Stimulated activated CD4-positive, alpha-beta T cell treated with anti-CD3 and anti-CD28 coated beads, Interleukin-4, amount 100 ng/mL, for 1 hour (primary cell): Measurements from ENCODE around the gene OSBPL8.
A peak's percentile ranks its signal among the peaks of the same experiment; 100 is the strongest.
"Not testable (repeated sequence)": the region's sequence is repeated elsewhere in the genome, so short reads cannot be mapped to it uniquely, and the experiment has no call there.

Source experiments
- DNase-seq: peaks from one replicate; pipeline ENCODE4 v3.0.0-alpha.2; 2020

OSBPL8 gene

DNA sequence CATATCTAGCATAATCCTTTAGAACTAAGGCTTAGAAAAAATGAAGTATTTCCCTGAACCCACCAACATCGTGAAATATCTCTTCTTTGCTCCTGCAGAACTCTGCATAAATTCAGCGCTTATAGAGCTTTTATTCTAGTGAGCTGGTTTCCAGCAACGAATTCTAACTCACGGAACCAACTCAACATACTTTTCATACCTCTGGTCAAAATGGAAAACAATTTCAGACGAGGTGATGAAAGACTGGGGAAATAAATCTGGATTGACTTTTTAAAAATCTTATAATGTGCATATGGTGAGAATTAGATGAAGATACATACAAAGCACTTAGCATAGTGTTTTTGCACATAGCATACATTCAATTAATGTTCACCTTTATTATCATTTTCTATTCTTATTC is 148.8 kb downstream of the OSBPL8 start:
- no peak for DNase-seq

DNA sequence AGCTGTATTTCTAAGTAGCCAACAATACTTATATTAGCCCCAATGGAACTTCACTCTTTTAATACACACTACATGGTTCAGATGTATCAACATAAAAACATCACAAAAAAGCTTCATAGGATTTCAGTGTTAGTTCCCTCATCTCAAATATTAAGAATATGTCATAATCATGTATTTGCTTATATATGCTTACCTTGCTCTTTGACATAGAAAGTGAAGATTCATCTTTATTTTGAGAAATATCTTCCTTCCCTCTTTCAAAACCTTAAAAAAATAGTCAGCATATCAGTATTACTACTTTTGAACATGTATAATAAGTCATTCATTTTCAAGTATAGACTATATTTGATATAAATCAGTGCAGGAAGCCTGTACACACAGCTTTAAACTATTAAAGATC is 149.2 kb downstream of the OSBPL8 start:
- DNase-seq, result no peak

DNA sequence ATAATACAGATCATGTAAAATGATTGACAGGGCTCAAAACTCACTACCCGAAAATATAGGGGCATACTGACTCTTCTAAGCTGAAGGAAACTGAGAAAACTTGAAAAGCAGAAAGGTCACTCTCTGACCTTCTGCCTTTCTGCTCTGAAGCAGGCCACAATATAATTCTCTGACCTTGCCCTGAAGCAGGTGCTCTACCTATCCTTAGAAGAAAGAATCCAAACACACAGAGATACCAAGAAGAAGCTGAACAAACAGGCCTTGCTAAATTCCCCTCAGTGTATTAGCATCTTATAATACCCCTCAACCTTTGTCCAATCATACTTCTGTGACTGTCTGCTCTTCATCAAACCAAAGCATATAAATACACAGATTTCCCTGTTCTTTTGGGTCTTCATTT is 150.5 kb downstream of the OSBPL8 start:
- no peak for DNase-seq

DNA sequence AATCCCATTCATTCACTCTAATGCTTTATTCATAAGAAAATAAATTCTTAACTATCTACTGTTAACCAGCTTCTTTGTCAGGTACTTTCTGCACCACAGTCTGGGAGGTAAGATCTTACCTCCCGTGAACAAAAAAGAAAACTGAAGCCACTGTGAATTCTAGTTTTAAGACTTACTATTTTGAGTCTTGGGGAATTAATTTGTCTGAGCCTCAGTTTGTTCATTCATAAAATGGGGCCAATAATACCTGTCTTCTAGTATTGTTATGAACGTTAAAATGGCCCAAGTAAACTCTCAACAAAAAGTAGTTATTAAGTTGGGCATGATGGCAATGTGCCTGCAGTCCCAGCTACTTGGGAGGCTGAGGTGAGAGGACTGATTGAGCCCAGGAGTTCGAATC is 151.9 kb downstream of the OSBPL8 start:
- no peak for DNase-seq

DNA sequence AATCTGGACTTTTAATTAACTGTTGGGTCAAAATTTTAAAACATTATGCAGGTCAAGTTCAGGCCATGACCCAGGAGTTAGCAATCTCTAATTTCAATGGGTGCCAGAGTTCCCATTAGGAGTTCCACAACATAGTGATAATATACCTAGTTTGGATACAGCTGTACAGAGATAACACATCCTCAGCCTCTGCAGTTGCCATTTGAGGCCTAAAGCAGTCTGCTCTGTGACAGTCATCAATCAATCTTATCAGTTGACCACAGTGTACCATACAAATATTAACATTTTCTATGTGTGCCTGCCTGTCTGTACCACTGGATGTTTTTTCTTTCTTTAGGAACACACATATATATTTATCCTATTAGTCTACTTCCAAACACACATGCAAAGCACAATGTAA is 157.3 kb downstream of the OSBPL8 start:
- DNase-seq, result no peak

DNA sequence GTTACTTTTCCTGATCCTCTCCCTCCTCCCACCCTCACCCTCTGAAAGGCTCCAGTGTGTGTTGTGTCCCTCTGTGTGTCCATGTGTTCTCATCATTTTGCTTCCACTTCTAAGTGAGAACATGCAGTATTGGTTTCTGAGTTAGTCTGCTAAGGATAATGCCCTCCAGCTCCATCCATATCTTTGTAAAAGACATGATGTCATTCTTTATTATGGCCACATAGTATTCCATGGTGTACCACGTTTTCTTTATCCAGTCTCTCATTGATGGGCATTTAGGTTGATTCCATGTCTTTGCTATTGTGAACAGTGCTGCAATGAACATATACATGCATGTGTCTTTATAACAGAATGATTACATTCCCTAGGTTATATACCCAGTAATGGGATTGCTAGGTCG is 159.4 kb downstream of the OSBPL8 start:
- no peak for DNase-seq

DNA sequence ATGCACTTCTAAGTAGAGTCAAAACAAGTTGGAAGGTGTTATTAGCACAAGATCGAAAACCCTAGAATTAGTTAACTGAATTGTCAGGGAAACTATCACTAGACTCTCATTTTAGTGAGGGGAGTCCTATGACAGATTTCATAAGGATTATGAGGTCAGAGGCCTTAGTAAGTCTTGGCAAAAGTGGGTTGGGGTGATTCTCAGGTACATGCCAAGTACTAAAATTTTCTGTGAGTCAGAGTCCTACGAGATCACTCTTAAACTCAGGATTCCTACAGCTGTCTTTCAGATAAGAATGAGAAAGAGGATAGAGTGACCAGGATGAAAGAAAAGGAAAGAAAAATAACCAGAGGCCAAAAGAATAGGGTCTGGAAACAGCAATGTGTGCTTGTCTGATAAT is 160.5 kb downstream of the OSBPL8 start:
- DNase-seq, result no peak

DNA sequence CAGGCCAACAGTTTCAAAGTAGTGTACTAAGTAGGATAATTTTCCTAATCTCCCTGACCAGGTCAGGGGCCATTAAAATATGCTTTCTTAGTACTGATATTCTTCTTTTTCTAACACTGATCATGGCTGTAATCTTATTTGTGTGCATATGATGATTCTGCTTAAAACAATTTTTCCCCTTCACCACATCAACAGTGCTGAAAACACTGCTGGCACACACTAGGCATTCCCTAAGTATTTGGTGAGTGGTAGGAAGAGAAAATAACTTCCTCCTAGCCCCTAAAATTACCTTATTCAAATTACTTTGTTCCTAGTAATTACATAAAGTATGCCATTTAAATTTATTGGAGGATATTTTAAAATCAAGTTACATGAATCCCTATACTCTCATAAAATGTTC is 161.5 kb downstream of the OSBPL8 start:
- no peak for DNase-seq

DNA sequence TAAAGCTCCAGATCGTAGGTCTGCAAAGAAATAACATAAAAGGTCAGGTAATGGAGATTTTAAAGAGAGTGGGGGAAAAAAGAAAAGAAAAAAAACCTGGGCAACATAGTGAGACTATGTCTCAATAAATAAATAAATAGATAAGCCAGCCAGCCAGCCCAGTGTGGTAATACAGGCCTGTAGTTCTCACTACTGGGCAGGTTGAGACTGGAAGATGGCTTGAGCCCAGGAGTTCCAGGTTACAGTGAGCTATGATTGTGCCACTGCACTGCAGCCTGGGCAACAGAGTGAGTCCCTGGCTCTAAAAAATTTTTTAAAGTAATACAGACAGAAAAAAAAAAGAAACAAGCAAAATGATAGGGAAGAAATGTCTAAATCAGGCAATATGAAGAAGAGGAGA is 168.1 kb downstream of the OSBPL8 start:
- no peak for DNase-seq

DNA sequence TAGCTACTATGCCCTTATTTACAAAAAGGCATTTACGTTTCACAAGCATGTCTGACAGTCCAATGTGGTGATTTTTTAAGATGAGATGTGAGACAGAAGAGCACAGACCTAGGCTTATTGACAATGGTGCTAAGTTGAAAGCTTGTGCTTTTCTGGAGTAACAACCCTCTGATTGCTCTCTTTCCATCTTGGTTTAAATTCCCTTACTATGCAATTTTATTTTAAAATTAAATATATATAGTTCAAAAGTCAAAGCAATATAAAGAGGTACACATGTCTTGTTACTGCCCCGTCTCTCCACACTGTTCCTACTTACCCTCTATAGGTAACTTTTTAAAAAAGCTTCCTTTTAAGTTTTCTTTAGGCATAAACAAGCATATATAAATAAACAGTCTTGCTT is 172.0 kb downstream of the OSBPL8 start:
- DNase-seq, result no peak

DNA sequence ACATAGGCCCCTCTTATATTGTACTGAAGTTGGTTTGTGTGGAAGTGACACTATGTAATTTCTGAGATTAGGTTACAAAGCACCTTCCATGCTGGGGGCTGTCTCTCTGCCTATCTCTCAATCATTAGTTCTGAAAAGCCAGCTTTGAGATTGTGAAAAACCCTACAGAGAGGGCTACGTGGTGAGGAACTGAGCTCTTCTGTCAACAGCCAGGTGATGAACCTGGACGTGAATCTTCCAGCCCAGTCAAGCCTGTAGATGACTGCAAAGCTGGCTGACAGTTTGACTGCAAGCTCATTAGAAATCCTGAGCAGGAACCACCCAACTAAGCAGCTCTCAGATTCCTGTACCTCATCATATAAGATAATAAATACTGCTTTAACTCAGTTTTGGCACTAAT is 175.0 kb downstream of the OSBPL8 start:
- no peak for DNase-seq

DNA sequence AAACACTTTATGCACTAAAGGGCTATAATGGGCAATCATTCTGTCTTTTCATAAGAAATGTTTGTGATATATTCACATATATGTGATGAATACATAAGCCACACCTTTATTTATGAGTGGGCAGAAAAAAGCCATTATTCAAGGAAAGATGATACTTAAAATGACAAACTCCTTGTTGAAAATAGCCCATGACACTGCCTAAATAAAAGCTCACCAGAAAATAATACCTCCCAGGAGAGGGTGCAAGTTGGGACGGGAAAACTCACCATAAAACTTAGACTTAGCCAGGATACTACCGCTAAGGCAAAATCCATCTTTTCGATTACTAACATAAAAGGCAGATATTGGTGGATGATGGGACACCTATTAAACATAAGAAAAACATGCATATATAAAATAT is 175.6 kb downstream of the OSBPL8 start:
- no peak for DNase-seq

DNA sequence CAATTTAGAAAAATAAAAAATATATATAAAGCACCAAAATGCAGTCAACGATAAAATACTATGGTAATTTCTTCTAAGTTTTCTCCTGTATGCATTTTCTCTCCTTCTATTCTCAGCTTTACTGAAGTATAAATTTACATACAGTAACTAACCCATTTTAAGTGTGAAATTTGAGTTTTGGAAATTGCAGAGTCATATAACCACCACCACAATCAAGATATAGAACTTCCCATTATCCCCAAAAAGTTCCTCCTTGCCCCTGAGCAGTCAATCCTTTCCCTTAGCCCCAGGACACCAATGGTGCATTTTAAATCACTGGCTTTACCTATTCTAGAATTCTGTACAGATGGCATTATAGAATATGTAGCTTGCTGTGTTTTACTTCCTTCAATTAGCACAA is 180.3 kb downstream of the OSBPL8 start:
- no peak for DNase-seq

DNA sequence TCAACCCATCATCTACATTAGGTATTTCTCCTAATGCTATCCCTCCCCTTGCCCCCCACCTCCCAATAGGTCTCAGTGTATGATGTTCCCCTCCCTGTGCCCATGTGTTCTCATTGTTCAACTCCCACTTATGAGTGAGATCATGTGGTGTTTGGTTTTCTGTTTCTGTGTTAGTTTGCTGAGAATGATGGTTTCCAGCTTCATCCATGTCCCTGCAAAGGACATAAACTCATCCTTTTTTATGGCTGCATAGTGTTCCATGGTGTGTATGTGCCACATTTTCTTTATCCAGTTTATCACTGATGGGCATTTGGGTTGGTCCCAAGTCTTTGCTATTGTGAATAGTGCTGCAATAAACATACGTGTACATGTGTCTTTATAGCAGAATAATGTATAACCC is 182.7 kb downstream of the OSBPL8 start:
- not testable (repeated sequence) for DNase-seq

DNA sequence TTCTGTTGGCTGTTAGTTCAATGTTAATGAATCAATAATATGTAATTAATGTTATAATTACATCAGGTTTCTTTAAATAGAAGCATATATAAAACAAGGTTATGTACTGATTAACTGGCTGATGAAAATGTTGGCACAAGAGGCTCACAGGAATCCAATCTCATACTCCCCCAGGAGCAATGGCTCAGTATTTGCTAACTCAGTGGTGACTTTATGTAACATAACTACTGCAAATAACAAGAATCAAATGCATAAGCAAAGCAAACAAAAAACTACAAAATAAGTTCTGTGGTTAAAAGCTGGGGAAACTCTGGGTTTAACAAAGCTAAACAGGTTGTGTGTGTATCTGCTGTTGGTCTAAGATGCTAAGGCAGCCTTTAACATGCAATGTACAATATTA is 183.6 kb downstream of the OSBPL8 start:
- DNase-seq, result no peak

DNA sequence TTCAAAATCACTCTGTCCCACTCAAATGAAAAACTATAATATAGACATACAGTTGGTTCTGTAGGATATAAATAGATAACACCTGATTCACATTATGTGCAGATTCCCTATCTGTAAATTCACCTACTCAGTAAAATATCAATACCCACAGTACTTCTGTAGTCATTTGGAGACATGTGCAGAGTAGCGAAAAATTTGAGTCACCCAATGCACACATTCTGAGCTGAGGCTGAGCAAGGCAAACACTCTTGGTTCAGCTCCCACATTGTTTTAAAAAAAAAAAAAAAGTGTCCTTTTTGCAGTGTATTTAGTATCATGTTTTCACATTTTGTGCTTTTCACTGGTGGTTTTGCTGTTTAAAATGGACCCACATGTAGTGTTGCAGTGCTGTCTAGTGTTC is 184.1 kb downstream of the OSBPL8 start:
- no peak for DNase-seq

DNA sequence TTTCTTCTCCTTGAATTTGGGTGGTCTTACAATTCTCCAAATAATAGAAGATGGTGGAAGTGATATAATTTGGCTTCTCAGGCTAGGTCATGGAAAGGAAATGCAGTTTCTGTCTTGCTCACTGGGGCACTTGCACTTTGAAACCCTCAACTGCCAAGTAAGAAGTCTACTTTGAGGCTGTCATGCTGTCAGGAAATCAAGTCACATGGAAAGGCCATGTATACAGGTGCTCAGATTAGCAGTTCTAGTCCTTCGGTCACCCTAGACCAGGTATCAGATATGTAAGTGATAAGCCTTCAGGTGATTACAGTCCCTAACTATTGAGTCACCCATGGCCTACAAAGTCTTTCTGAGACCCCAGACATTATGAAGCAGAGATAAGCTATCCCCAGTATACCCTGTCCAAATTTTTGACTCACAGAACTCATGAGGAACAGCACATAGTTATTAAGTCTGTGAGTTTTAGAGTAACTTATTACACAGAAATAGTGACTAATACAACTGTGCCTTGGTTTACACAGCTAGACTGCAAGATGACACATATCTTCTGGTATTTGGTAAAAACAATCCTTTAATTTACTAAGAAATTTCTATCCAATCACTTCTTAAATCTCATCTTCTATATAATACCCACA is 185.1 kb downstream of the OSBPL8 start:
- DNase-seq, result no peak

DNA sequence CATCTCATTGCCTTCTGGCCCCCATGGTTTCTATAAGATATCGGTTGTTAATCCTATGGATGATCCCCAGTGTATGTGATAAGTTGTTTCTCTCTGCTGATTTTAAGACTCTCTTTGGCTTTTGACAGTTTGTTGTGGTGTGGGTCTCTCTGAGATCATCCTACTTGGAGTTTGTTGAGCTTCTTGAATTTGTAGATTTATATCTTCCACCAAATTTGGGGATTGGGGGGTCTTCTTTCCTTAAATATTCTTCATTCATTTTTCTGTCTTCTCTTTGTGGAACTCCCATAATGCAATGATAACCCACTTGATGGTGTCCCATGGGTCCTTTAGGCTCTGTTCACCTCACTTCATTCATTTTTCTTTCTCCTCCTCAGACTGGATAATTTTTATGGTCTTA is 191.3 kb downstream of the OSBPL8 start:
- no peak for DNase-seq

DNA sequence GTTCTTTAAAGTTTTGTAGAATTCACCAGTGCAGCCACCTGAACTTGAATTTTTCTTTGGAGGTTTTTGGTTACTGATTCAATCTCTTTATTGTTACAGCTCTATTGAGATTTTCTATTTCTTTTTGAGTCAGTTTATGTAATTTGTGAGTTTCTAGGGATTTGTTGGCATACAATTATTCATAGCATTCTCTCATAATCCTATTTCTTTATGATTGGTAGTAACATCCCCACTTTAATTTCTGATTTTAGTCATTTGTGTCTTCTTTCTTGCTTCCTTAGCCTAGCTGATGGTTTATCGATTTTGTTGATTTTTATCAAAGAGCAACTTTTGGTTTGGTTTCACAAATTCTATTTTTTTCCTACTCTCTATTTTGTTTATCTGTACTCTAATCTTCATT is 193.4 kb downstream of the OSBPL8 start:
- no peak for DNase-seq

DNA sequence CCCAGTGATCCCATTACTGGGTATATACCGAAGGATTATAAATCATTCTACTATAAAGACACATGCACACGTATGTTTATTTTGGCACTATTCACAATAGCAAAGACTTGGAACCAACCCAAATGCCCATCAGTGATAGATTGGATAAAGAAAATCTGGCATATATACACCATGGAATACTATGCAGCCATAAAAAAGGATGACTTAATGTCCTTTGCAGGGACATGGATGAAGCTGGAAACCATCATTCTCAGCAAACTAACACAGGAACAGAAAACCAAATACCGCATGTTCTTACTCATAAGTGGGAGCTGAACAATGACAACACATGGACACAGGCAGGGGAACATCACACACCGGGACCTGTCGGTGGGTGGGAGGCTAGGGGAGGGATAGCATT is 195.4 kb downstream of the OSBPL8 start:
- DNase-seq, result not testable (repeated sequence)

DNA sequence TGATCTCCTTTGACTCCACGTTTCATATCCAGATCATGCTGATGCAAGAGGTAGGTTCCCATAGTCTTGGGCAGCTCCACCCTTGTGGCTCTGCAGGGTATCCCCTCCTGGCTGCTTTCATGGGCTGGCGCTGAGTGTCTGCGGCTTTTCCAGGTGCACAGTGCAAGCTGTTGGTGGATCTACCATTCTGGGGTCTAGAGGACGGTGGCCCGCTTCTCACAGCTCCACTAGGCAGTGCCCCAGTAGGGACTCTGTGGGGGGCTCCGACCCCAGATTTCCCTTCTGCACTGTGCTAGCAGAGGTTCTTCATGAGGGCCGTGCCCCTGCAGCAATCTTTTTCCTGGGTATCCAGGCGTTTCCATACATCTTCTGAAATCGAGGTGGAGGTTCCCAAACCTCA is 199.3 kb downstream of the OSBPL8 start:
- no peak for DNase-seq

DNA sequence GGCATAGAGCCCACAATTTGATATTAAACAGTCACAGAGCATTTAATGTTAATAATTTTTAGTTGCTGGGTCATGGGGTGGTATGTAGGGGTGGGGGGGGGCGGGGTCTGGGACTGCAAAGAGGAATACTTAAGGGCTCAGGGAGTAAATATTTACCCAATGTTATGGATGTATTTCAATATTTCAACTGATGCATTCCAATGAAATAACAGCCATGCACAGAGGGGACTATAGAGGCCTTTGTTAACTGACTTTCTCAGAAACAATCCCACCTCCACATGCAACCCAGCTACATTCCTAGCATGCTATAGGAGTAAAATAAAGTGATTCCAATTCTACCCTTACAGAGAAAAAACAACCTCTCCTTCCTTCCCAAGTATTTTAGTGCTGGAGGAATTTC is 203.5 kb downstream of the OSBPL8 start:
- no peak for DNase-seq

DNA sequence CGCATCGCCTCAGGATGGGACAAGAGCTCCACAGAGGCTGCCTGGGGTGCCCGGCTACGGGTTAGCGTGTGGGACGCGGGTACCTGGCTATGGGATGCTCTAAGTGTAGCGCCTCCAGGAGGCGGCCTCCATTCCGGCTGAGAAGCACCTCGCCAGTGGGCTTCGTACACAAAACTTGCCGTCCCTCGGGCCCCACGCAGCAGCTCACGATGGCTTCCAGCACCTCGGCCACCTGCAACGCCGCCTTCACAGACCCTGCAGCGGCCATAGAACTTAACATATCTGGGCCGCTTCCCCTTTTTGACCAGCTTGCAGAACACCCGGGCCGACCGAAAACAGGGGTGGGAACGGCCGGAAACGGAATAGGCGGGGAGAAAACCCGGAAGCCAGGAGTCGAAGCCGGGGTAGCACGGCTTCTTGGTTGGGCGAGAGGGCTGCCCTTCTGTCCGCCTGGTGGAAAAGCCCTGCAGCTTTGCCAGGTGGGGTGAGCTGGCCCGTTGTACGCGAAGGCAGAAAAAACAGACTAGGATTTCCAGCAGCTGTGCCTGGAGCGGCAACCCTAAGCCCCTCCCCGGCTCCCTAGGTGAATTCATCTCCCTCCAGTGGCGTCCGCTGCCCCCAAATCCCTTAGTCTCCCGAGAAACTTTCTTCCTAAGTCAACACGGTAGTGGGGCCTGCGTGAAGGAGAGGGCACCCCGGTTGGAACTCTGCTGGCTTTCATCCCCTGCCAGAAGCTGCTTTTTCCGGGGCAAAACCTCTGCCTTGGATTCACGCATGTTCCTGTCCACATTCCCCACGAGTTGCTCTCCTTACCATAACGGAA is 211.3 kb downstream of the OSBPL8 start, which contains the start of gene BBS10:
Gene BBS10, minus strand, starts transcription at position 337 of the 823 bp plus-strand sequence. Its CDS starts 57 bp downstream, at position 280.
- DNase-seq, result peak; percentile 82

DNA sequence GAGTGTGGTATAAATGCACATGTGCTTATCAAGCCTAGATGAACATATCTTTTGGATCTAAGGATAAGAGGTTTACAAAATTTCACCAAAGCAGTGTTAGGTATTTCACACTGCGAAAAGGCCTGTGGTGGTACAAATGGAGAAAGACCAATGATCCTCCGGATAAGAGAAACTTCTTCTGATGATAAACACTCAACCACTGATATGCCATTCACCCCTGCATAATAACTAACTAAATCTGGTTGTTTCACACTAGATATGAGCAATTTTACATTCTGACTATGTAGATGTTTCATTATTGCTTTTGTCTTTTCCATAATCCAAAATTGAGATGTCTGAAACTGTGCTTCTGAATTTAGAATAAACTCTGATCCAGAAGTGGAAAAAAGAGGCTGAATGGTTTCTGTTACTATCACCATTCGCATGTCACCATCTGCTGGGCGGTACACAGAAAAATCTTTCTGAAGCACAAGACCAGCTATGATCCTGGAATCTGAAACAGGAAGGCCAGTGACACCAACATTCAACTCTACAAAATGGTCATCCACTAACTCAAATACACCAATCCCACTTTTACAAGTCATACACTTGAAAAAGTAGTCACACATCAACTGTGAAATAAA is 212.7 kb downstream of the OSBPL8 start:
- no peak for DNase-seq
